NCI-H1105 treated with DMSO at 0.1 percent for 48 hours (cell line): ENCODE data around the gene IL1RAPL2.
"Not testable (repeated sequence)": the region's sequence is repeated elsewhere in the genome, so short reads cannot be mapped to it uniquely, and the experiment has no call there.

Source experiments
- DNase-seq: peaks from one replicate; lab custom pipeline; 2025; lab: John Stamatoyannopoulos, UW

IL1RAPL2 gene

GRCh38 chrX:104854790-104855340, 288.9 kb downstream of the IL1RAPL2 start:
- no peak for DNase-seq

GRCh38 chrX:104863466-104863865, 297.5 kb downstream of the IL1RAPL2 start:
- DNase-seq = no peak

GRCh38 chrX:104864296-104864695, 298.3 kb downstream of the IL1RAPL2 start:
- DNase-seq = no peak

GRCh38 chrX:104877504-104877903, 311.5 kb downstream of the IL1RAPL2 start:
- no peak for DNase-seq

- no peak for DNase-seq
Observed at GRCh38 chrX:104902070-104902469, 336.1 kb downstream of the IL1RAPL2 start.

DNA sequence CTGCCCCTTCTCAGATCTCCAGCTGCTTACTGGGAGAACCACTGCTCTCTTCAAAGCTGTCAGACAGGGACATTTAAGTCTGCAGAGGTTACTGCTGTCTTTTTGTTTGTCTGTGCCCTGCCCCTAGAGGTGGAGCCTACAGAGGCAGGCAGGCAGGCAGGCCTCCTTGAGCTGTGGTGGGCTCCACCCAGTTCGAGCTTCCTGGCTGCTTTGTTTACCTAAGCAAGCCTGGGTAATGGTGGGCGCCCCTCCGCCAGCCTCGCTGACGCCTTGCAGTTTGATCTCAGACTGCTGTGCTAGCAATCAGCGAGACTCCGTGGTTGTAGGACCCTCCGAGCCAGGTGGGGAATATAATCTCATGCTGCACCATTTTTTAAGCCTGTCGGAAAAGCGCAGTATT, 343.7 kb downstream of the IL1RAPL2 start:
- peak; percentile 5 for DNase-seq

- DNase-seq = peak; percentile 15
Observed at GRCh38 chrX:104913348-104913747, 347.3 kb downstream of the IL1RAPL2 start.

GRCh38 chrX:104914686-104915085, 348.7 kb downstream of the IL1RAPL2 start:
- DNase-seq = not testable (repeated sequence)

GRCh38 chrX:104918122-104918521, 352.1 kb downstream of the IL1RAPL2 start:
- DNase-seq = no peak

GRCh38 chrX:104921584-104922205, 355.7 kb downstream of the IL1RAPL2 start:
- no peak for DNase-seq

DNA sequence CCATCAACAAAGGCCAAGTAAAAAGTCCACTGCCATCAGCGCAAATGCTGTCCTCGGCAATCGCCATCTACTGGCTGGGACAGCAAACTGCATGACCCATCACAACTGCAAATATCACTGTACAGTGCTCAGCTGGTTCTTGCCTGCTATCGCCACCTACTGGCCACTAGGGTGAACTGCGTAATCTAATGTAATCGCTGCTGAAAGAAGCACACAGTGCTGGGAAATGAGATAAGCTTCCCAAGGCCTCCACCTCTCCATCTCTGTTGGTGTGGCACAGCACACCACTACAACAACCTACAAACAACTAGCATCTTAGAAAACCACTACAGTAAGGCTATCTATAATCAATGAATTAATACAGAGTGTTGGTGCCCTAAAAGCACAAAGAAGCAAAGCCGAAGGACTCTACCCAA, 356.2 kb downstream of the IL1RAPL2 start:
- peak; percentile 67 for DNase-seq

GRCh38 chrX:104929324-104929723, 363.3 kb downstream of the IL1RAPL2 start:
- DNase-seq = peak; percentile 63

DNA sequence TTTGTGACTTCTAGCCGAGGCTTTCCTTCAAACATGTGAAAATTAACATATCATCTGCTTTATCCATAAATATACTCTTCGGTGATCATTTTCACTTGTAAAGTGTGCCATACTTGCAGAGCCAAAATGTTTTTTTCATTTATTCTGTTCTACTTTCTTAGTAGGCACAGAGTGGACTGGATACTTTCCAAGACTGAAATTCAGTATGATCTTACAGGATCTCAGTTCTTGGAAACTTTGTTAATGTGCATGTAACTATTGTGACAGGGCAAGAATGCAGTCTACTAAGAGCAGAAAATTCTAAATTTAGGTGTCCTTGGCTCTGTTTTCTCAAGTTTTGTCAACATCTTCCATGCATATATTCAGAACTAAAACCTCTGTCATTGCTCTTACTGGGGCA, 369.6 kb downstream of the IL1RAPL2 start:
- DNase-seq = no peak

GRCh38 chrX:104953251-104953650, 387.3 kb downstream of the IL1RAPL2 start:
- no peak for DNase-seq

DNA sequence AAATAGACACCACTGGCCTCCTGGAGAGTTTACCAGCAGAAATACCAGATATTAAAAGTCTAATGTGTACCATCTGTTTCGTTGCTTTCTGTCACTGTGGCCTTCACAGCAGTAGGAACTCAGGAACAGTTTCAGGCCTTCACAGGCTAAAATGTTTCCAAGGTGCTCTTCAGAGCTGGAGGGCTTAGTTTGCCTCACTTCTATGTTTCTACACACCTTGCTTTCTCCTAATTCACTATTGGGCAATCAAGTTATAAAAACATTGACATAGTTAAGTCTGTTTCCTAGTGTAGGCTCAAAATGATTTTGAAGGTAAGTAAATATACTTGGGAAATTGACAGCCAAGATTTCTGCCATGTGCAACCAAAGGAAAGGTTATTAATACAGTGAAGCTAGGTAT, 395.9 kb downstream of the IL1RAPL2 start:
- DNase-seq = no peak

DNA sequence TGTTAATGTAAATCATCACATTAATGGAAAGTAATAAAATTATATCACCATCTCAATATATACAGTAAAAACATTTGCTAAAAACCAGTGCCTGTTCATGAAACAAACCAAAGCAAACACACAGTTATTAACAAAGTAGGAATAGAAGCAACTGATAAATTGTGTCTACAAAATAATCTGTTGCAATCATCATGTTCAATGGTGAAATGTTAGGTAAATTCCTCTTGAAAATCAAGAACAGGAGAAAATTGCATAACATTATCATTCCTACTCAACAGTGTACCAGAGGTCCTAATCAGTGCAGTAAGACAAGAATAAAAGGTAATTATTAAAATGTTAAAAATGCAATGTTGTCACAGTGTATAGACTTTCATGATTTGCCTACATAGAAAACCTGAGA, 402.2 kb downstream of the IL1RAPL2 start:
- no peak for DNase-seq

GRCh38 chrX:104972737-104973136, 406.7 kb downstream of the IL1RAPL2 start:
- DNase-seq = no peak

- no peak for DNase-seq
Observed at GRCh38 chrX:104987063-104987462, 421.1 kb downstream of the IL1RAPL2 start.

GRCh38 chrX:104988038-104988437, 422.0 kb downstream of the IL1RAPL2 start:
- DNase-seq = no peak

DNA sequence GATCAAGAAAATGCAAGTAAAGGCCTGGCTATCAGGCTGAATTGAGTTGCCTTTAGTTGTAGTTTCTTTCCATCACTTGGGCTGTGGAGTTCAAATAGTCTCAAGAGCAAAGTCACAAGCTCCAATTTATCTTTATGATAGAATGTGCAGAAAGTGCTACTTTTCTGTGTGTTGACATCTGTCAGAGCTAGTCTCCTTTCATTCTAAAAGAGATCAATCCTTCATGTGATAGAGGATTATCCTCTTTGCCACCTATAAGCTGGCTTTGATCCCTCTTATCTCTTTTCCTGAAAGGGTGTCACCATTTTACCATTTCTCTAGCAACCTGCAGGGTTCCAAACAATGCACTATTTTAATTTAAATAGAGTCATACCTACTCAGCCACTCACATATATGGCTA, 429.5 kb downstream of the IL1RAPL2 start:
- no peak for DNase-seq

DNA sequence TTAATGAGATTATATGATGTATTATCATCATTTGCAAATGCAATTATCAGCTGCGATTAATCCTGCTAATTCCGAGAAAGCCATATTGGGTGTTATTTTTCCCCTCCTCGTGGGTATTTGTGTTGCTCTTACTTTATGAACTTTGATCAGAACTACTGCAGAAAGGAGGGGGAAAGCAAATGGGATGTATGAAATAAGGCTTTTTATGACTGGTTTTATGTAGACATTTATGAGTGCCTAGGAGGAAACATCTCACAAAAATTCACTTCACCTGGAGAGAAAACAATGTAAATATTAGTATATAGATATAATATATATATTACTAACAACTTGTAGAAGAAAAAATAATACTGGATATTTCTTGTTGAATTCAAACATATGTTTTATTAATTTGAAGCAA, 440.1 kb downstream of the IL1RAPL2 start:
- no peak for DNase-seq

DNA sequence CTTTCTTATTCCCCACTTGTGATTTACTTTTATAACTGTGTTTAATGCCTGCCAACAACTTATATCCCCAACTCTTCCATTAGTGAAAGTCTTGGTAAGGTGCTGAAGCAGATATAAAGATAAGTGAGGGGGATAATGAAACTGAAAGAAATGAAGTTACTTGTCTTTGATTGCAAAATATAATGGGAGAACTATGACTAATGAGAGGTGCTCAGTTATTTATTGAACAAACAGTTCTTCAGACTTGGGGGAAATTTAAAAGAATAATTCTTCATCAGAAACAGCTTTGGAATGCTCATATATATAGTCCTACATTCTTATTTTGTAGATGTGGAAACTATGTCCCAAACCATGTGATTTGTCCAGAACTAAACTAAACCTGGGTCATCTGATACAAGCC, 441.0 kb downstream of the IL1RAPL2 start:
- no peak for DNase-seq

DNA sequence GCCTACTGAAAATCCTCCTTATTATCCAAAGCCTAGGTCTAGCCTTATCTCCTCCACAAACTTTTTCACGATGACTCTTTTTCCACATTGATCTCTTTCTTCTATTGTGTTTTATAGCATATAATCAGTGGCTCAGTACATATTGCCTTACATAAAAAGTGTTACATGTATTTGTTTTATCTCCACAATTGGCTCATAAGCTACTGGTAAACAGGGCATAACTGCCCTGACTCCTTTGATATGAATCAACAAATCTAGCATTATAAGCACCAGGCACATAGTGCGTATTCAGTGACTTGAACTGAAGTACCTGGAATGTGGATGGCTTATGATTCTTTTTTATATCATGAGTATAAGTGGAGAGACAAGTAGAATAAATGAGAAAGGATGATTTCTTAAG, 447.7 kb downstream of the IL1RAPL2 start:
- no peak for DNase-seq

GRCh38 chrX:105017641-105018040, 451.6 kb downstream of the IL1RAPL2 start:
- DNase-seq = peak; percentile 73
